C4-2B (cell line): Measurements from ENCODE around the gene FBRSL1.

Experiments used
- H3K27ac ChIP-seq: fragments of 450-650 bp; 2 replicates; pipeline ENCODE4 v1.5.1; 2017
- ZFX ChIP-seq: fragments of 450-650 bp; IDR thresholded peaks from 2 replicates; pipeline ENCODE4 v1.6.1; 2017
- TF ChIP-seq, protein P1 (sequence below): fragments of 450-650 bp; conservative IDR thresholded peaks from 2 replicates; pipeline ENCODE4 v1.5.1; 2017; ENCODE audit warnings: mild to moderate bottlenecking

FBRSL1 gene

DNA sequence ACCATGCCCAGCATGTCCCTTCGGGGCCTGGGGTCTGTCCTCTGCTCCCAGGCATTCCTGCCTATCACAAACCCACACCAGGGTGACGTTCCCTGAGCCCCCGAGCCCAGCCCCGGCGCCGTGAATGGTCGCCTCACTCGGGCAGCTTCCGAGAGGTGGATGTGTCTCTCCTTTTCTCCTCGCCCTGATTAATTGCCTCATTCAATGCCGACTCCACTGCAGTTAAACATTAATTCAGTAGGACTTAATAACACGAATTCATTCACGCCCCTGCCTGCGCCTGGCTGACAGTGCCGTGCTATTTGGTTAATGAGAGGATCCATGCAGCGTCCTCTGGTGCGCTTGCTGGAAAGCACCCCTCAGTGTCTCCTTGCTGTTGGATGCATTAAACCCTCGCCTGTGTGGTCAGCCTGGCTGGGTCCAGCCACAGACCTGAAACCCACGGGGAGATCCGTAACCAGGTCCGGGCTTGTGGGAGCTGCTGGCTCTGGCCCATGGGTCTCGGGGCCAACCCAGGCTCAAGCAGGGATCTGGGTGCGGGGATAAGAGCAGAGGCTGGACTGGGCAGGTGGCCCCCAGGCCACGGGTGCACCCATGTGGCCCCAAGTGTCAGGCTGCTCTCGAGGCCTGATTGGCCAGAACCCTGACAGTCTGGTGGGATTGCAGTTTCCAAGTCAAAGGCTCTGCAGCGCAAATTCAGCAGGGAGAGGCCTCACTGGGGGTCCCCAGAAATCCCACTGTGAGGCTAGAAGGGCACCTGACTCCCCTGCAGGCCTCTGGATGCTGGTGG, 55.4 kb downstream of the FBRSL1 start:
- no peak overlapping the region for H3K27ac ChIP-seq
- TF ChIP-seq ZFX = no peak
- TF ChIP-seq, protein P1, sequence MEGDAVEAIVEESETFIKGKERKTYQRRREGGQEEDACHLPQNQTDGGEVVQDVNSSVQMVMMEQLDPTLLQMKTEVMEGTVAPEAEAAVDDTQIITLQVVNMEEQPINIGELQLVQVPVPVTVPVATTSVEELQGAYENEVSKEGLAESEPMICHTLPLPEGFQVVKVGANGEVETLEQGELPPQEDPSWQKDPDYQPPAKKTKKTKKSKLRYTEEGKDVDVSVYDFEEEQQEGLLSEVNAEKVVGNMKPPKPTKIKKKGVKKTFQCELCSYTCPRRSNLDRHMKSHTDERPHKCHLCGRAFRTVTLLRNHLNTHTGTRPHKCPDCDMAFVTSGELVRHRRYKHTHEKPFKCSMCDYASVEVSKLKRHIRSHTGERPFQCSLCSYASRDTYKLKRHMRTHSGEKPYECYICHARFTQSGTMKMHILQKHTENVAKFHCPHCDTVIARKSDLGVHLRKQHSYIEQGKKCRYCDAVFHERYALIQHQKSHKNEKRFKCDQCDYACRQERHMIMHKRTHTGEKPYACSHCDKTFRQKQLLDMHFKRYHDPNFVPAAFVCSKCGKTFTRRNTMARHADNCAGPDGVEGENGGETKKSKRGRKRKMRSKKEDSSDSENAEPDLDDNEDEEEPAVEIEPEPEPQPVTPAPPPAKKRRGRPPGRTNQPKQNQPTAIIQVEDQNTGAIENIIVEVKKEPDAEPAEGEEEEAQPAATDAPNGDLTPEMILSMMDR = no peak

DNA sequence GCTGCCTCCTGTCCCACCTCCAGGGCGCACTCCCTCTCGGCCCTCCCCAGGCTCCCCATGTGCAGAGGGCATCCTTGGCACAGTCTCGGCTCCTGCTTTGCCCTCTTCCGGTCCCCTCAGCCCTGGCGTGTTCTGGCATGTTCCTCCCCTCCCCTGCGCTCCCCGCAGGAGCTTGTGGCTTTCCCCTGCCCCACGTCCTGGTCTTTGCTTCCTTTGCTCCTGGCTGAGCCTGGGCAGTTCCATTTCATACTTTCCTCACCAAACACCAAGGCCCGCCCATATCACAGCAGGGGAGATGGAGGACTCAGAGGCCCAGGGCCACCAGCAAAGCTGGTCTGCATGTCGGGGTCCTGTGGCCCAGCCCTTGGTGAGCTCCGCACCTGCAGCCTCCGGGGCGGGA, 56.0 kb downstream of the FBRSL1 start:
- TF ChIP-seq, protein P1 = no peak
- no peak for TF ChIP-seq ZFX

DNA sequence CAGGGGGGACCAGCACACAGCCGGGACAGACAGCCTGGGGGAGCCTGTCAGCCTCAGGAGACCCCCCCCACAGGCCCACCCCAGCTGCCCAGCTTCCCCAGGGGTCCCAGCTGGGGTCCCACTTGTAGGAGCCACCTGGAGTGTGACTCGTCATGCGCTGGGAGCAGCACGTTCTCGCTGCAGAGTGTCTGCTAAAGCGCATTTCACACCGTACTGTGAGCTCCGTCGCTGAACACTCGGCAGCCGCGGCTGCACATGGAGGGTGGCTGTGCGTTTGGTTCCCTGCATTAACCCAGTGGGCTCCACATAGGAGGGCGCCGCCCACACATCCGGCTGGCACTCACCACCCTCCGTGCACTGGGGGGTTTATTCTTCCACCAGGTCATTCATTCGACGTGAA, 56.7 kb downstream of the FBRSL1 start:
- H3K27ac ChIP-seq = no peak overlapping the region
- no peak for TF ChIP-seq ZFX
- TF ChIP-seq, protein P1 = no peak

More for the DNA sequence above, 56.0 kb downstream of the FBRSL1 start:
- no peak overlapping the region for H3K27ac ChIP-seq

DNA sequence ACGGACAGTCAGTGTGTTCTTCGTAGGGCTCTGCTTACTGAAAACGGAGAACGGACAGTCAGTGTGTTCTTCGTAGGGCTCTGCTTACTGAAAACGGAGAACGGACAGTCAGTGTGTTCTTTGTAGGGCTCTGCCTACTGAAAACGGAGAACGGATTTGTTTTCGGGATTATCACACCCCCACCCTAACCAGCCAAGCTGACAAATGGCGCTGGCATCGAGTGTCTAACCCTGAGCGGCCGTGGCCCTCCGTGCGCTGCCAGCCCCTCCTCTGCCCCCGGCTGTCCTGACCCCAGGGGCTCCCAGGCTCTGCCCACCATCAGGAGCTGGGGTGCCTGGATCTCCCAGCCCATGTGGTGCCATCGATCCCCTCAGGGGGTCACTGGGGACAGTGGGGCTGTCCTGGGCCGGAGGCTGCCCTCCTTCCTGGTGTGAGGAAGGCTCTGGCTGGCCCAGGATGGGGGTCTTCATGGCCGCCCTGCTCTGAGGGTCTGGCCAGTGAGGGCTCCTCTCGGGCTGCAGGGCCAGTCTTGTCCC, 57.3 kb downstream of the FBRSL1 start:
- TF ChIP-seq, protein P1 = no peak
- no peak for TF ChIP-seq ZFX
- no peak overlapping the region for H3K27ac ChIP-seq

DNA sequence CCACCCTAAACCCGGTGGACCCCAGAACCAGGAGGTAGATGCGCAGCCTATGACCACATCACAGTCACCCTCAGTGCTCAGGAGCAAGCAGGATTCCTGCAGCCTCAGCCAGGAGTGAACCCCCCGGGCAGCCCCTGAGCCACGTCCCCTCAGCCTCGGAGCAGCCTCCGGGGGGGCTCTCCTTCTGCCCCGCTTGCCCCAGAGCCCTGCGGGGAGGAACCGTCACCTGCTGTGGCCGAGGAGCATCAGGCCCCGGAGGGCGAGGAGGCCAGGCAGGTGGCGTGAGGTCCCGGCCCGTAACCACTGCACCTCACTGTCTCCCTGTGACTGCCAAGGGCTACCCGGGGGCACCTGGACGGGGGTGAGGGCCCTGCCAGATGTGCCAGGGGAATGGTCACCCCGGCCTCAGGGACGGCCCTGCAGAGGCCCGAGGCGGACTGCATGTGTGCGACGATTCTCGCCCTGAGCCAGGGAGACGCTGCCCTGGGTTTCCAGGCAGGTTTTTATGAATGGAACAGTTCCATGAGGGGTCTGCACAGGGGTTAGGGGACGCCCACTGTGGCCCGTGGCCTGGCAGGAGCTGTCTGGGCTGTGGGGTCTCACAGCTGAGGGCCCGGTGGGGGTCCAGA, 58.6 kb downstream of the FBRSL1 start:
- H3K27ac ChIP-seq = no peak overlapping the region
- TF ChIP-seq, protein P1 = no peak
- no peak for TF ChIP-seq ZFX

DNA sequence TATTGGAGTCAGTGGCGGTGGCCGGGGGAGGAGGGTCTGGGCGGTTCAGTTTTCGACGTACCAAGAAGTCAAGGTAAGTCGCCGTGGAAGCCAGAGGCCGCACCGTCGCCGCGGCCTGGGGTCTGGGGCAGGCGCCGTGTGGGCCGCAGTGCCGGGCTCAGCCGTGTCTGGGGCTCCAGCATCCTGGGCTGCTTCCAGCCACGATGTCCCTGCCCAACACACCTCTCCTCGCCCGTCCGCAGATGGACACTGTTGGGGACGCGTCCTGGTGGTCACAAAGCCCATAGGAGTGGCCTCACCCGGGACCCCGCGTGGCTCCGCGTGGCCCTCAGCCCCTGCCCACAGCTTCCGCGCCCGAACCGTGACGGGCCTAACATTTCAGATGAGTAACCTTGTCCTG, 59.1 kb downstream of the FBRSL1 start:
- TF ChIP-seq, protein P1 = no peak
- TF ChIP-seq ZFX = no peak
- no peak overlapping the region for H3K27ac ChIP-seq

DNA sequence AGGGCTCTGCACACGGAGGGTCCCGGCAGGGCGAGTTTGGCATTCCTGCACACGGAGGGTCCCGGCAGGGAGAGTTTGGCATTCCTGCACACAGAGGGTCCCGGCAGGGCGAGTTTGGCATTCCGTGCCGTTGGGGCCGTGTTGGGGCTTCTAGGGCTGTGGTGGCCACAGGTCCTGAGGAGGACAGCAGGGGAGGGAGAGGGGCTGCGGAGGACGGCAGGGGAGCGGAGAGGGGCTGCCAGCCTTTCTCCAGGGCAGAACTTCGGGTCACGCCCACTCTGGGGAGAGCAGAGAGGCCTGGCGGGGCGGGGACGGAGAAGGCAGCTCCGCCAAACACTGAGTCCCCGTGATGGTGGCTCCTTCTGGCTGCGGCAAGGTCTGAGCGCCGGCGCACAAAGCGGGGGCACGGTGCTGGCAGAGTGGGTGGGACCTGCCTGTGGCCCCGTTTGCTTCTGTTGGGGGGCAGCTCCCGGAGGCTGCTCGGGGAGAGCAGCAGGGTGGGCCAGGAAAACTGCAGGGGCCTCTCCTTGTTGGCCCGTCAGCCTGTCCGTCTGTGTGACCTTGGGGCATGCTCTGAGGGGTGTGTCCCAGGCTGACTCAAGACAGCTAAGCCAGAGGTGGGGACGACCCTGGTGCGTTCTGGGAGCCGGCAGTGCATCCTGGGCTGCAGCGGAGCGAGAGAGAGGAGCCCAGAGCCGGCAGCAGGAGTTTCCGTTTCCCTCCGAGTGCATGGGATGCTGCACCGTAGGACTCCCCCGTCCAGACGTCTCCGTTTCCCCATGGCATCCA, 60.3 kb downstream of the FBRSL1 start:
- no peak overlapping the region for H3K27ac ChIP-seq
- TF ChIP-seq, protein P1 = no peak
- no peak for TF ChIP-seq ZFX
